Stomach (tissue), 4 donors: ENCODE results near the gene TMEM236.

Experiments
- CTCF ChIP-seq, 7 experiments: fragments of 450-650 bp in 4 of 7; fragments of 200-600 bp in 3 of 7; sonication (generic) in 3 of 7; IDR thresholded peaks; one replicate each; pipeline ENCODE4 v1.5.1; 2016 to 2019; ENCODE audit warnings: antibody characterized with exemption in 7 of 7, control low read depth in 2 of 7, mild to moderate bottlenecking in 1 of 7
- POLR2A ChIP-seq, 4 donors: fragments of 450-650 bp; IDR thresholded peaks; one replicate each; pipeline ENCODE4 v1.6.1; 2016; ENCODE audit warnings: antibody characterized with exemption in 4 of 4, control low read depth in 2 of 4, mild to moderate bottlenecking in 1 of 4, moderate library complexity in 1 of 4

DNA sequence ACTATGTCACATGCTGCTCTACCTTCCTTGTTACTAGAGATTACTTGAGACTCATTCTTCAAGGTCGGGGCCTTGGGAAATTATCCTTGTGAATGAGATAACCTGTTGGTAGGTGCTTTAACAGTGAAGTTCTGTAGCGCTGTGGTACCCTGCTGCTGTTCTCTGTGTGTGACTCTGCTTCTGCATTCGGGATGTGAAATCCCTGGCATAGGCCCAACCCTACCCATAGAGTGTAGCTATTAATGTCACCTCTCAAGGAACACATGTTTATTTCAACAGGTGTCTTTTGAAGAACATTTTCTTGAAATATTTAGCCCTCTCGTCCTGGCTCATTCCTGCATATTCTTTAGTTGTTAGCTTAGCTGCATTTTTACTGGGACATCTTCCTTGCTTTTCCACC lies 41.8 kb upstream of the TMEM236 start:
- no peak for TF ChIP-seq POLR2A (IDR thresholded peaks at IDR 0.05)
- TF ChIP-seq CTCF (IDR thresholded peaks at IDR 0.05), result no peak
